Heart right ventricle (tissue), 16 donors: ENCODE measurements around the gene UBE2G1. TPM values are rescaled to one million over a fixed set of nuclear protein-coding genes. Genes with fewer than 3 reads are reported as not detected.

Experiments
- ATAC-seq, 8 donors: fragments of 200-7000 bp; cut with Tn5 transposase; one replicate each; pipeline ENCODE4 v1.9.1; 2020; ENCODE audit warnings: mild to moderate bottlenecking in 8 of 8, moderate library complexity in 8 of 8, moderate number of reproducible peaks in 1 of 8
- DNase-seq, 2 donors: peaks; one replicate each; pipeline ENCODE4 v3.0.0-alpha.2; 2020
- H3K27ac ChIP-seq, 10 donors: fragments of 200-600 bp; sonication (generic) in 2 of 10; one replicate each; pipeline versions ENCODE4 v1.5.0 to v1.8.0; 2020 to 2022; ENCODE audit warnings: mild to moderate bottlenecking in 3 of 10
- H3K27me3 ChIP-seq, 7 donors: fragments of 200-600 bp; one replicate each; pipeline ENCODE4 v1.8.0; 2021 to 2022; ENCODE audit warnings: mild to moderate bottlenecking in 2 of 7
- H3K36me3 ChIP-seq, 9 donors: fragments of 200-600 bp; sonication (generic) in 1 of 9; one replicate each; pipeline versions ENCODE4 v1.5.0 to v1.8.0; 2020 to 2022; ENCODE audit warnings: mild to moderate bottlenecking in 2 of 9
- H3K4me1 ChIP-seq, 9 donors: fragments of 200-600 bp; sonication (generic) in 1 of 9; one replicate each; pipeline versions ENCODE4 v1.5.0 to v1.8.0; 2020 to 2022; ENCODE audit warnings: mild to moderate bottlenecking in 4 of 9
- H3K4me3 ChIP-seq, 10 donors: fragments of 200-600 bp; sonication (generic) in 2 of 10; one replicate each; pipeline versions ENCODE4 v1.5.0 to v1.8.0; 2020 to 2022; ENCODE audit warnings: mild to moderate bottlenecking in 7 of 10, moderate library complexity in 2 of 10
- H3K9me3 ChIP-seq, 11 donors: fragments of 200-600 bp in 10 of 11; sonication (generic) in 2 of 11; one replicate each; pipeline versions ENCODE4 v1.5.0 to v1.8.0; 2013 to 2022; ENCODE audit warnings: mild to moderate bottlenecking in 2 of 11, control low read depth in 1 of 11, moderate library complexity in 1 of 11
- WGBS, 2 donors: extraction: QIAGEN DNeasy Blood & Tissue Kit; methylation state at CpG; one replicate each; pipeline ENCODE4 v1.1.7; 2013; ENCODE audit warnings: inconsistent platforms in 1 of 2; 5-methylcytosine and 5-hydroxymethylcytosine counted together
- intact Hi-C, 10 donors: fragments of 100-400 bp; cut with DNase I; formaldehyde crosslinking; loops; one replicate each; pipeline versions ENCODE4 v1.11.1 to v1.14.2; 2022
- polyA plus RNA-seq, 2 donors: library from polyadenylated mRNA; stranded (reverse); fragments of 200-250 nt; gene quantifications; one replicate each; pipeline ENCODE4 v1.2.3, GENCODE V29; 2013
- total RNA-seq, 10 donors: library from RNA; stranded (reverse); fragmentation: NEBNext Ultra II Directional in 3 of 10; extraction: Animal tissue kit (Norgen Biotek cat#: 25700) in 3 of 10; gene quantifications; one replicate each; pipeline versions ENCODE4 v1.2.1 to v1.2.4, GENCODE V29; 2021 to 2023
- TF ChIP-seq, protein P1 (sequence below), 9 donors: fragments of 200-600 bp; sonication (generic) in 2 of 9; IDR thresholded peaks; one replicate each; pipeline versions ENCODE4 v1.5.0 to v1.8.0; 2021 to 2022; ENCODE audit warnings: antibody characterized with exemption in 9 of 9, mild to moderate bottlenecking in 5 of 9, moderate library complexity in 1 of 9
- donor health status: Arrhythmogenic right ventricular cardiomyopathy.
- donor health status: ischemic (EF 13 %, LVEDD 7.1; RV severe dilation, severe dysfunction).
- donor health status: healthy with polysubstance abuse.
- donor health status: DM: no; HTN: yes; CAD: no.
- donor health status: DM: no; HTN: no; CAD: no.
- donor health status: ischemic (EF 25% LVEDD 6.9; RV normal size, moderate dysfunction).
- donor health status: ischemic (EF 25% LVEDD 5.7; RV mildly dilated, moderate dysfunction).
- donor health status: healthy.
- donor health status: DM: yes; HTN: yes; CAD: no.
- donor health status: Ischemic cardiomyopathy.
- donor health status: ischemic (EF 35%, LVEDD 5.7; RV mildly dilated, moderate dysfunction).
- donor health status: nonischemic (EF 11% LVEDD 7.7; RV severe dilation, severe dysfunction).
- donor health status: DM: yes; HTN: yes; CAD: no.
- donor health status: PGD.
- donor health status: ischemic (EF 29% LVEDD 5.4; RV normal size, mild dysfunction).
- donor health status: nonischemic (EF 23%, LVEDD 6.1; RV moderate dilation, normal function).

UBE2G1 gene
- total and polyA plus RNA-seq, 12 donors: 14.9 to 119 (median 100) TPM

DNA sequence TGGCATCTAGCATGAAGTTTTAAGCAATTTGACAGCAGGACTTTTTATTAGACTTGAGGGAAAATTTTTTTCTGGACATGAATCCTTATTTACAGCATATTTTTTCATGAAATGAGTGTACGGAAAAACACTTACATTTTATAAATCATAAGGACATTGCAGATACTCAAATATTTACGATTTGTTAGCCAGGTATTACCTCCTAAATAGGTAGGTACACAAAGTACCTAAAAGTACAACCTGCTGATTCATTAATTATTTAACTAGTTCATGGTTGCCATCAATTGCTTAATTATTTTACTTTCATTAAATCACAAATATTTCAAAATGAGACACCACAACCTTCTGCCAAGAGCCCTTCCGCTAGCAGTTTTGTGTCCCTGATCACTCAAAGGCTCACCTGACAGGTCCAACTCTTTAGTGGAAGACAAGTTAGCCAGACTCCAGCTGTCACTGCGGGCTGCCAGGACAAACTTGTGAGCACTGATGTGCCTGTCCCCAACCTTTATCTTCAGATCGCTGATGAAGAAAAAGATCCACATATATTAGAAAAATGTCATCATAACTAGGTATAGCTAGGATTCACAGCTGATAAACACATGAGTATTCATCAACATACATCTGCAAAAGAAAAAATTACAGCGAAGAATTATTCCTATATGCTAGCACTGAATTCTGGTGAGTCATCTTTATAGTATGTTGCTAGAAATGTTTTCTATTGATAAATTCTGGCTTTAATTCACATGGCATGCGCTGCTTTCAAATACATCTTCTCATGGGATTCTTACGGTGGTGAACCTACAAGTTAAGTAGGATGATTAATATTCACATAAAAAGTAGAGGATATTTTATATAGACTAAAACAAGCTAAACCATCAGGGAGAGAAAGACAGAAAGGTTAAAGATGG, 130.8 kb downstream of the UBE2G1 start:
- 72 to 78% methylated on average over 8 of the region's 8 CpGs for WGBS, 2 donors

DNA sequence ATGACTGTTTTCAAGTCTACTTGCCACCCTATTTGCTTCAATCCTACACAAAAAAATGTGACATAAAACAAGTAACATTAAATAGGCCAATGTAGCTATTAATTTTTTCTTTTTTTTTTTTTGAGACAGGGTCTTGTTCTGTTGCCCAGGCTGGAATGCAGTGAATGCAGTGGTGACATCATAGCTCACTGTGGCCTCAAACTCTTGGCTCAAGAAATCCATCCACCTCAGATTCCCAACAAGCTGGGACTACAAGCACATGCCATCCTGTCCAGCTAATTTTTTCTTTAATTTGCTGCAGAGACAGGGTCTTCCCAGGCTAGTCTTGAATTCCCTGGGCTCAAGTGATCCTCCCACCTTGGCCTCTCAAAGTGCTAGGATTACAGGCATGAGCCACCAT, 132.1 kb downstream of the UBE2G1 start:
- peaks cover 0 to 94% (median 16%) of the 10 kb centered on the region in 9 donors for H3K36me3 ChIP-seq
- H3K27me3 ChIP-seq: no peaks in the 10 kb centered on the region
- no peaks in the 10 kb centered on the region for H3K9me3 ChIP-seq
- DNase-seq (no peak), ATAC-seq (no peak)
- peaks cover 4 to 69% (median 46%) of the 10 kb centered on the region in 9 donors for H3K4me1 ChIP-seq
- peak overlapping the region in 9 of 10 donors; percentile 40 to 87 (median 75) for H3K27ac ChIP-seq
- TF ChIP-seq, protein P1, sequence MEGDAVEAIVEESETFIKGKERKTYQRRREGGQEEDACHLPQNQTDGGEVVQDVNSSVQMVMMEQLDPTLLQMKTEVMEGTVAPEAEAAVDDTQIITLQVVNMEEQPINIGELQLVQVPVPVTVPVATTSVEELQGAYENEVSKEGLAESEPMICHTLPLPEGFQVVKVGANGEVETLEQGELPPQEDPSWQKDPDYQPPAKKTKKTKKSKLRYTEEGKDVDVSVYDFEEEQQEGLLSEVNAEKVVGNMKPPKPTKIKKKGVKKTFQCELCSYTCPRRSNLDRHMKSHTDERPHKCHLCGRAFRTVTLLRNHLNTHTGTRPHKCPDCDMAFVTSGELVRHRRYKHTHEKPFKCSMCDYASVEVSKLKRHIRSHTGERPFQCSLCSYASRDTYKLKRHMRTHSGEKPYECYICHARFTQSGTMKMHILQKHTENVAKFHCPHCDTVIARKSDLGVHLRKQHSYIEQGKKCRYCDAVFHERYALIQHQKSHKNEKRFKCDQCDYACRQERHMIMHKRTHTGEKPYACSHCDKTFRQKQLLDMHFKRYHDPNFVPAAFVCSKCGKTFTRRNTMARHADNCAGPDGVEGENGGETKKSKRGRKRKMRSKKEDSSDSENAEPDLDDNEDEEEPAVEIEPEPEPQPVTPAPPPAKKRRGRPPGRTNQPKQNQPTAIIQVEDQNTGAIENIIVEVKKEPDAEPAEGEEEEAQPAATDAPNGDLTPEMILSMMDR (IDR thresholded peaks at IDR 0.05): no peak
- intact Hi-C loops: loop anchor here in 1 of 10 donors (5.0 kb wide), 1 partner anchor 38 kb away; no protein-coding TSS in a partner anchor
- H3K4me3 ChIP-seq: no peak overlapping the region

More for the DNA sequence above, 130.8 kb downstream of the UBE2G1 start:
- H3K9me3 ChIP-seq: no peaks in the 10 kb centered on the region
- no peaks in the 10 kb centered on the region for H3K27me3 ChIP-seq
- H3K27ac ChIP-seq: peak overlapping the region in 7 of 10 donors; percentile 18 to 87 (median 38)
- peaks cover 0 to 98% (median 21%) of the 10 kb centered on the region in 9 donors for H3K36me3 ChIP-seq
- intact Hi-C loops: no loop called here
- TF ChIP-seq, protein P1 (IDR thresholded peaks at IDR 0.05): no peak
- no peak for ATAC-seq
- no peak overlapping the region for H3K4me3 ChIP-seq
- peaks cover 4 to 57% (median 36%) of the 10 kb centered on the region in 9 donors for H3K4me1 ChIP-seq
- no peak for DNase-seq

DNA sequence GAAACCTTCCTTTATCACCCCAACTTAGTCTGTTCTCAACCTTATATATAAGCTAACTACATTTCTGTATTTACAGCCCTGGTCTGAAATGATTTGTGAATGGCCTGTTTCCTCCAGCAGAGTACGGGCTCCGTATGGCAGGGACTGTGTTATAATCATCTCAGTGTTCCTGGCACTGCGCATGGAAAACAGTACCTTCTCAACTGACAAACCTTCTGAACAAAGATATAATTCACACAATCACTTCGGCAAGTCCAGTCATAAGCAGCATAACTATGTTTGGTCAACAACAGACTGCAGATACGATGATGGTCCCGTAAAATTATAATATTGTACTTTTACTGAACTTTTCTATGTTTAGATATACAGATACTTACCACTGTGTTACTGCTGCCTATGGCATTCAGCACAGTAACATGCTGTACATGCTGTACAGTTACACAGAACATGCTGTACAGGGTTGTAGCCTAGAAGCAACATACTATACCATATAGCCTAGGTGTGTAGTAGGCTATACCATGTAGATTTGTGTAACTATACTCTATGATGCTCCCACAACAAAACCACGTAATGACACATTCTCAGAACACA, 132.7 kb downstream of the UBE2G1 start:
- Histone ChIP-seq H3K27ac (peak overlapping the region; percentile 40 to 87 (median 74)), H3K4me1 (peaks cover 4 to 76% (median 46%) of the 10 kb centered on the region in 9 donors), H3K27me3 (no peaks in the 10 kb centered on the region), H3K9me3 (no peaks in the 10 kb centered on the region), H3K4me3 (no peak overlapping the region), H3K36me3 (peaks cover 0 to 90% (median 11%) of the 10 kb centered on the region in 9 donors)
- TF ChIP-seq, protein P1 (IDR thresholded peaks at IDR 0.05): peak in 2 of 9 donors; percentile 15 to 19
- ATAC-seq (peak; percentile 44 to 84 (median 75)), DNase-seq (peak in 1 of 2 donors; percentile 39)
- intact Hi-C loops: loop anchor here in 1 of 10 donors (5.0 kb wide), 1 partner anchor 39 kb away; no protein-coding TSS in a partner anchor
- WGBS, 2 donors: 54 to 74% methylated on average over 7 of the region's 7 CpGs

DNA sequence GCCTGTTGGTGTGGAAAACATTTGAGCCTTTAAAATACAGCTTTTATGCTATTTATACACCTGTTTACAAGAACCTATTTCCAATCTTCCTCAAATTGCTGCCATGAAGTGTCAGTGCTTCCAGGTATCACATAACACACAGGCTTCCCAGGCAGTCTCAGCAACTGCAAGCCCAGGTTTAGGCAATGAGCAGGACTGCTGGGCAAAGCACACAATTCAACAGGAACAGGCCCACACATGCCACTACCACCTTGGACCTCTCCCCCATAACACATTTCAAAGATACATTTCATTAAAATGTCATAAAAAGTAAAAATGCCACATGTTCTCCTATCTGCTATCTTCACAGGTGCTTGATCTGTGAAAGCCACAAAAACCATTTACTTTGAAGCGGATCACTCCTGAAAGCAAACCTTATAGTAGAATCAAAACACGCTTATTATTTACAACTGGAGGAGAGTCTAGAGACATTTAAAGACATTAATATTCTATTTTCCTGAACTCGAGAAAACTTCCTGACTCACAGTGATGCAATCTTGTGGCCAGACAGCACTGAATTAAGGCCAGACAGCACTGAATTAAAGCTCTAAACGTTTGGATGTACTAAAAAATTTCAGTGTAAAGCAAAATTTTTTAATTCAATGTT, 134.2 kb downstream of the UBE2G1 start:
- no peak for ATAC-seq
- 69 to 80% methylated on average over 4 of the region's 4 CpGs for WGBS, 2 donors
- Histone ChIP-seq H3K4me1 (peaks cover 4 to 76% (median 46%) of the 10 kb centered on the region in 9 donors), H3K4me3 (no peak overlapping the region), H3K36me3 (peaks cover 0 to 84% (median 3%) of the 10 kb centered on the region in 9 donors), H3K27me3 (no peaks in the 10 kb centered on the region), H3K9me3 (no peaks in the 10 kb centered on the region), H3K27ac (peak overlapping the region; percentile 2 to 87 (median 72))
- no peak for DNase-seq
- intact Hi-C loops: loop anchor here in 1 of 10 donors (5.0 kb wide), 1 partner anchor 40 kb away; no protein-coding TSS in a partner anchor
- TF ChIP-seq, protein P1 (IDR thresholded peaks at IDR 0.05): no peak
